ENCODE results near the gene ORAI2. TPM values are rescaled to one million over a fixed set of nuclear protein-coding genes. Genes with fewer than 3 reads are reported as not detected.
A peak's percentile ranks its signal among the peaks of the same experiment; 100 is the strongest.

Gene ORAI2
- total RNA-seq, 1 donor from 2014 or later = 47.8 TPM

- Mint-ChIP-seq H3K9me3 (ENCODE audit: unreplicated experiment) (peaks cover 6% of the 10 kb centered on the region), H3K4me1 (ENCODE audit: unreplicated experiment) (no peaks in the 10 kb centered on the region), H3K4me3 (ENCODE audit: unreplicated experiment) (no peak overlapping the region), H3K27ac (ENCODE audit: unreplicated experiment) (no peak overlapping the region), H3K36me3 (ENCODE audit: unreplicated experiment) (peaks cover 57% of the 10 kb centered on the region), H3K27me3 (ENCODE audit: unreplicated experiment) (no peaks in the 10 kb centered on the region)
- DNase-seq (ENCODE audit: extremely low spot score, unreplicated experiment) = no peak
- no peak for TF ChIP-seq CTCF (IDR thresholded peaks at IDR 0.05)
These were observed 24.0 kb upstream of the ORAI2 start for GRCh38 chr7:102409340-102409739.

- H3K36me3 Mint-ChIP-seq (ENCODE audit: unreplicated experiment) = peaks cover 58% of the 10 kb centered on the region
- H3K9me3 Mint-ChIP-seq (ENCODE audit: unreplicated experiment) = peaks cover 6% of the 10 kb centered on the region
- no peak overlapping the region for H3K4me3 Mint-ChIP-seq (ENCODE audit: unreplicated experiment)
- no peaks in the 10 kb centered on the region for H3K27me3 Mint-ChIP-seq (ENCODE audit: unreplicated experiment)
- no peak for TF ChIP-seq CTCF (IDR thresholded peaks at IDR 0.05)
- no peak for DNase-seq (ENCODE audit: extremely low spot score, unreplicated experiment)
- H3K27ac Mint-ChIP-seq (ENCODE audit: unreplicated experiment) = no peak overlapping the region
- H3K4me1 Mint-ChIP-seq (ENCODE audit: unreplicated experiment) = no peaks in the 10 kb centered on the region
These were observed 23.3 kb upstream of the ORAI2 start for GRCh38 chr7:102410123-102410522.

GRCh38 chr7:102410918-102411317 is 22.5 kb upstream of the ORAI2 start:
- H3K36me3 Mint-ChIP-seq (ENCODE audit: unreplicated experiment) = peaks cover 58% of the 10 kb centered on the region
- no peak for TF ChIP-seq CTCF (IDR thresholded peaks at IDR 0.05)
- no peak overlapping the region for H3K27ac Mint-ChIP-seq (ENCODE audit: unreplicated experiment)
- H3K4me3 Mint-ChIP-seq (ENCODE audit: unreplicated experiment) = no peak overlapping the region
- H3K4me1 Mint-ChIP-seq (ENCODE audit: unreplicated experiment) = no peaks in the 10 kb centered on the region
- no peaks in the 10 kb centered on the region for H3K27me3 Mint-ChIP-seq (ENCODE audit: unreplicated experiment)
- peaks cover 6% of the 10 kb centered on the region for H3K9me3 Mint-ChIP-seq (ENCODE audit: unreplicated experiment)
- no peak for DNase-seq (ENCODE audit: extremely low spot score, unreplicated experiment)

GRCh38 chr7:102412548-102412947 is 20.8 kb upstream of the ORAI2 start:
- DNase-seq (ENCODE audit: extremely low spot score, unreplicated experiment) = no peak

GRCh38 chr7:102413091-102413490 is 20.3 kb upstream of the ORAI2 start:
- TF ChIP-seq CTCF (IDR thresholded peaks at IDR 0.05) = no peak
- Mint-ChIP-seq H3K27me3 (ENCODE audit: unreplicated experiment) (no peaks in the 10 kb centered on the region), H3K4me3 (ENCODE audit: unreplicated experiment) (no peak overlapping the region), H3K36me3 (ENCODE audit: unreplicated experiment) (peaks cover 53% of the 10 kb centered on the region), H3K9me3 (ENCODE audit: unreplicated experiment) (peaks cover 6% of the 10 kb centered on the region), H3K4me1 (ENCODE audit: unreplicated experiment) (no peaks in the 10 kb centered on the region), H3K27ac (ENCODE audit: unreplicated experiment) (no peak overlapping the region)
- no peak for DNase-seq (ENCODE audit: extremely low spot score, unreplicated experiment)

More at GRCh38 chr7:102412548-102412947, 20.8 kb upstream of the ORAI2 start:
- Mint-ChIP-seq H3K9me3 (ENCODE audit: unreplicated experiment) (peaks cover 6% of the 10 kb centered on the region), H3K4me3 (ENCODE audit: unreplicated experiment) (no peak overlapping the region), H3K27ac (ENCODE audit: unreplicated experiment) (no peak overlapping the region), H3K4me1 (ENCODE audit: unreplicated experiment) (no peaks in the 10 kb centered on the region), H3K36me3 (ENCODE audit: unreplicated experiment) (peaks cover 58% of the 10 kb centered on the region), H3K27me3 (ENCODE audit: unreplicated experiment) (no peaks in the 10 kb centered on the region)
- TF ChIP-seq CTCF (IDR thresholded peaks at IDR 0.05) = peak; percentile 41
